Sigmoid colon (tissue), 7 donors: ENCODE results near the gene KCNJ9. TPM values are rescaled to one million over a fixed set of nuclear protein-coding genes. Genes with fewer than 3 reads are reported as not detected.

Experiments used
- DNase-seq: peaks from one replicate; pipeline ENCODE4 v3.0.0-alpha.2; 2019
- H3K27ac ChIP-seq, 4 donors: fragments of 200-600 bp; sonication (generic); one replicate each; pipeline ENCODE4 v1.5.1; 2016 to 2019; ENCODE audit warnings: mild to moderate bottlenecking in 1 of 4
- H3K27me3 ChIP-seq, 3 donors: fragments of 200-600 bp; sonication (generic); one replicate each; pipeline ENCODE4 v1.5.1; 2019; ENCODE audit warnings: mild to moderate bottlenecking in 1 of 3
- H3K36me3 ChIP-seq, 4 donors: fragments of 200-600 bp; sonication (generic); one replicate each; pipeline ENCODE4 v1.5.1; 2016 to 2019
- H3K4me1 ChIP-seq, 4 donors: fragments of 200-600 bp; sonication (generic); one replicate each; pipeline ENCODE4 v1.5.1; 2017 to 2019
- H3K4me3 ChIP-seq, 4 donors: fragments of 200-600 bp; sonication (generic); one replicate each; pipeline ENCODE4 v1.5.1; 2017 to 2019; ENCODE audit warnings: mild to moderate bottlenecking in 2 of 4, moderate library complexity in 1 of 4
- H3K9me3 ChIP-seq, 4 donors: fragments of 200-600 bp in 3 of 4; sonication (generic) in 3 of 4; one replicate each; pipeline versions ENCODE4 v1.5.1 to v1.6.1; 2013 to 2019
- CTCF ChIP-seq, 4 experiments: fragments of 450-650 bp in 3 of 4; fragments of 200-600 bp in 1 of 4; IDR thresholded peaks; one replicate each; pipeline ENCODE4 v1.5.1; 2016 to 2019; ENCODE audit warnings: antibody characterized with exemption in 4 of 4, mild to moderate bottlenecking in 3 of 4, moderate library complexity in 2 of 4
- EP300 ChIP-seq, 4 donors: sonication (generic); formaldehyde crosslinking; IDR thresholded peaks; one replicate each; pipeline ENCODE4 v1.6.1; 2017; ENCODE audit warnings: antibody characterized with exemption in 4 of 4
- POLR2A ChIP-seq, 2 donors: fragments of 450-650 bp; IDR thresholded peaks; one replicate each; pipeline ENCODE4 v1.6.1; 2016; ENCODE audit warnings: antibody characterized with exemption in 2 of 2, mild to moderate bottlenecking in 2 of 2, moderate library complexity in 2 of 2
- POLR2AphosphoS5 ChIP-seq, 4 donors: sonication (generic); formaldehyde crosslinking; IDR thresholded peaks; one replicate each; pipeline ENCODE4 v1.6.1; 2017; ENCODE audit warnings: antibody characterized with exemption in 4 of 4
- WGBS, 2 donors: extraction: QIAGEN DNeasy Blood & Tissue Kit; methylation state at CpG; one replicate each; pipeline ENCODE4 v1.1.7; 2013; 5-methylcytosine and 5-hydroxymethylcytosine counted together
- intact Hi-C: fragments of 100-400 bp; cut with DNase I; formaldehyde crosslinking; loops from one replicate; pipeline ENCODE4 v1.15.1; 2023
- polyA plus RNA-seq, 3 donors: library from polyadenylated mRNA; stranded (reverse); fragments of 200-250 nt; gene quantifications; one replicate each; pipeline ENCODE4 v1.2.3, GENCODE V29; 2013
- total RNA-seq, 4 donors: library from RNA; depleted of rRNA; stranded (reverse); fragments of >200 nt; gene quantifications; one replicate each; pipeline ENCODE4 v1.1.0, GENCODE V29; 2016
- donor health status: healthy with polysubstance abuse.
- donor health status: Bipolar disorder and iron deficiency.
- donor health status: healthy.

The KCNJ9 gene
- total and polyA plus RNA-seq, 7 donors: under 0.01 to 0.36 (median 0.27) TPM; not detected in 2

DNA sequence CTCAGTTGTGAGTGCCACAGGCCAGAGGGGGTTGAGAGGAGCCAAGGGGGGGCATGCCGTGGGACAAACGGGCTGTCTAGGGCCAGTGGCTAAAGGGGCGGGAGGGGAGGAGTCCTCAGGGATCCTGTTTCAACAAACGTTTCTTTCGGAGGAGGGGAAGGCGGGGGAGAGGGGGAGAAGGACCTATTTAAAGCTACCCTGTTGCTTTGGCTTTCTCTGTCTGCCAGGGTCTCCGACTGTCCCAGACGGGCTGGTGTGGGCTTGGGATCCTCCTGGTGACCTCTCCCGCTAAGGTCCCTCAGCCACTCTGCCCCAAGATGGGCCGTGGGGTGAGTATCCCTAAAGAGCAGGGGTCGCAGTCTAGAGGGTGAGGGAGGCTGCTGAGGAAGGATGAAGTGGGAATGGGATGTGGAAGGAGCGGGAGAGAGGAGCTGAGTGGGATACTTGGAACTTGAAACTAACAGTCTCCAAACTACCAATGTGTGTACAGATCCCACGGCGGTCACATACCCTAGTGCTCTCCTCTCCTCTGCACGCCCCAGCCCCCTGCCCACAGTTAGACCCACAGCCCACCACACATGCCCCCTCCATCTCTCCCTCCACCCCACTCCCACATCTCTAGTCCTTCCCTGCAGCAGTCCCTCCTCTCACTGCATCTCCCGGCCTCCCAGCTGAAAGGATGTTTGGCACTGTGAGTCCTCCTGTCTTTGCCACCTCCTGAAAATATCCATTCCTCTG is 34.4 kb downstream of the KCNJ9 start, which contains the start of gene ATP1A2:
TSS of gene ATP1A2 (plus strand) at position 215 of the 738 bp plus-strand sequence. CDS start at position 318, 103 bp downstream.
- Histone ChIP-seq H3K4me3 (peak within 1 kb of the TSS; percentile 33 to 59 (median 54)), H3K36me3 (peaks cover 0 to under 1% (median 0%) of the 10 kb centered on the region in 4 donors), H3K4me1 (peaks cover 0 to 63% (median 47%) of the 10 kb centered on the region in 4 donors), H3K27me3 (no peaks in the 10 kb centered on the region), H3K27ac (peak within 1 kb of the TSS; percentile 84 to 89 (median 86)), H3K9me3 (no peaks in the 10 kb centered on the region)
- no peak for TF ChIP-seq CTCF (IDR thresholded peaks at IDR 0.05)
- TF ChIP-seq EP300 (IDR thresholded peaks at IDR 0.05): no peak
- TF ChIP-seq POLR2A (IDR thresholded peaks at IDR 0.05): peak; percentile 54 to 72
- TF ChIP-seq POLR2AphosphoS5 (IDR thresholded peaks at IDR 0.05): peak; percentile 67 to 88 (median 85)
- peak; percentile 77 for DNase-seq
- intact Hi-C loops: loop anchor here (5.0 kb wide), 1 partner anchor 92 kb away; the partner anchor contains the start of gene PEA15
- WGBS, 2 donors: 42 to 43% methylated on average over 16 of the region's 16 CpGs

DNA sequence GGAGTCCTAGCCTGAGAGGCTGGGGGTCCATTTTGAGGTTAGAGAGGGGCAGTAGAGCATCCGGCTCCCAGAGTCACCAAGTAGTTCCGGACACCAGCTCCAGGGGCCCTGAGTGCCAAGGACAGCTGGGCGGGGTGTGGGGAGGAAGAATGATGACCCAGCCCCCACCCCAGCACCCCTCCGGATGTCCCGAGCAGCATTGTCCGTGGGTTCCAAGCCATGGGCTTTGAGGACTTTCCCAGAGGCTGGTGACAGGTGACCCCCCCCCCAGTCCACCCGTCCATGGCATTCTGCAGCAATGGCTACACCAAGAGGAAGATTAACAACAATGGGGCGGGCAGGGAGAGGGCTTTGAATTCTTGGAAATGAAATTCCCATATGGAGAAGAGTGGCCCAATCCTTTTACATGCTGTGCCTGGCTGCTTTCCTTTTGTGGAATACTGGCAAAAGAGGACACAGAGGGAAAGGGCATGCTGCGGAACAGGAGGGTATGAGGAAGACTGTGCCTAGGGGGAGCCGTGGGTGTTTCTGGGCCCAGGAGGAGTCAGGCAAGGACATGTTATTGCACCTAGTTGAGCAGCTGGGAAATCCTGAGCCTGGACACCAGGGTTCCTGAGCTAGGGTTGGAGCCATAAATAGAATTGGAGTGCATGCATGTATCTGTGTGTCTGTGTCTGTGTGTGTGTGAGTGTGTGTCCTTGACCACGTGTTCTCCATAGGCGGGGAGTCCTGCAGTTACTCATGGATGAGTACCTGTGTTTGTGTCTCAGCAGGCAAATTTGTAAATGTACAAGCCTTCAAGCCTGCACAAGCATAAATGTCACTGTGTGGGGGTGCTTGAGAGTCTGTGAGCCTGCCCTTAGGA is 35.2 kb downstream of the KCNJ9 start:
- TF ChIP-seq POLR2A (IDR thresholded peaks at IDR 0.05) (peak in 1 of 2 donors; percentile 12), POLR2AphosphoS5 (IDR thresholded peaks at IDR 0.05) (peak in 3 of 4 donors; percentile 54 to 60 (median 57)), CTCF (IDR thresholded peaks at IDR 0.05) (no peak), EP300 (IDR thresholded peaks at IDR 0.05) (no peak)

DNA sequence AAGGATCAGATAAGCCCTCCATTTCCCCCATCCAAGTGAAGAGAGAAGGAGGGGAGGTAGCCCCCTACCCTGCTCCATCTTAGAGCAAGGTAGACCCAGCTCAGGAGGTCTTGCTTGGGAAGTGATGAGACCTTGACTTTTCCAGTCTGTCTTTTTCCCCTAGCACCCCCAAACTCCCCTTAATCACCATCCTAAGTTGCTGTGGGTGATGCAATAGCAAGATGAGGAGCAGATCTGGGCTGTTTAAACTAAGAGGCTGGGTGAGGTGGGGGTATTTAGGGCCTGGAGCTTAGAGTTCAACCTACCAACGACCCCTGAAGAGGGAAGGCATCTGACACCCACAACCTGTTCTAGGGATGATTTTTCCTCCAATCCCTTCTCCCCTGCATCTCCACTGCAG is 36.0 kb downstream of the KCNJ9 start:
- H3K27ac ChIP-seq: peak overlapping the region; percentile 84 to 89 (median 86)
- H3K4me3 ChIP-seq: peak overlapping the region; percentile 33 to 59 (median 54)

More for the DNA sequence above, 35.2 kb downstream of the KCNJ9 start:
- H3K27me3 ChIP-seq: no peaks in the 10 kb centered on the region
- H3K4me3 ChIP-seq: peak overlapping the region; percentile 33 to 59 (median 54)
- intact Hi-C loops: loop anchor here (5.0 kb wide), 1 partner anchor 91 kb away; the partner anchor contains the start of gene PEA15
- peak overlapping the region; percentile 84 to 89 (median 86) for H3K27ac ChIP-seq
- H3K36me3 ChIP-seq: peaks cover 0 to 9% (median 3%) of the 10 kb centered on the region in 4 donors
- no peaks in the 10 kb centered on the region for H3K9me3 ChIP-seq
- H3K4me1 ChIP-seq: peaks cover 0 to 64% (median 47%) of the 10 kb centered on the region in 4 donors
- 56 to 63% methylated on average over 12 of the region's 12 CpGs for WGBS, 2 donors
- no peak for DNase-seq

More for the DNA sequence above, 36.0 kb downstream of the KCNJ9 start:
- intact Hi-C loops: loop anchor here (5.0 kb wide), 1 partner anchor 90 kb away; the partner anchor contains the start of gene PEA15
- no peaks in the 10 kb centered on the region for H3K27me3 ChIP-seq
- peaks cover 0 to 64% (median 47%) of the 10 kb centered on the region in 4 donors for H3K4me1 ChIP-seq
- 13 to 28% methylated on average over 1 of the region's 1 CpG for WGBS, 2 donors
- DNase-seq: no peak
- TF ChIP-seq CTCF (IDR thresholded peaks at IDR 0.05) (no peak), POLR2A (IDR thresholded peaks at IDR 0.05) (no peak), EP300 (IDR thresholded peaks at IDR 0.05) (no peak), POLR2AphosphoS5 (IDR thresholded peaks at IDR 0.05) (no peak)
- no peaks in the 10 kb centered on the region for H3K9me3 ChIP-seq
- H3K36me3 ChIP-seq: peaks cover 0 to 17% (median 3%) of the 10 kb centered on the region in 4 donors
